Measurements from ENCODE around the gene RNF220.
A peak's percentile ranks its signal among the peaks of the same experiment; 100 is the strongest.
"Not testable (repeated sequence)": the region's sequence is repeated elsewhere in the genome, so short reads cannot be mapped to it uniquely, and the experiment has no call there.

Gene RNF220

GRCh38 chr1:44664730-44665370 is 259.8 kb downstream of the RNF220 start:
- no peak overlapping the region for H3K4me3 ChIP-seq (replicated peaks in 1 of 2; ENCODE audit: low read depth in 2 of 2, low read length in 2 of 2)
- TF ChIP-seq CTCF (IDR thresholded peaks at IDR 0.05; ENCODE audit: low read depth, low read length), result no peak
- DNase-seq (ENCODE audit: low read depth in 2 of 2), result no peak

GRCh38 chr1:44666719-44667118 is 261.7 kb downstream of the RNF220 start:
- DNase-seq (ENCODE audit: low read depth in 2 of 2), result peak in 1 of 2 donors; percentile 21
- H3K4me3 ChIP-seq (replicated peaks in 1 of 2; ENCODE audit: low read depth in 2 of 2, low read length in 2 of 2), result not testable (repeated sequence)

GRCh38 chr1:44670751-44671640 is 265.9 kb downstream of the RNF220 start:
- H3K4me3 ChIP-seq (replicated peaks in 1 of 2; ENCODE audit: low read depth in 2 of 2, low read length in 2 of 2), result no peak overlapping the region
- DNase-seq (ENCODE audit: low read depth in 2 of 2), result no peak
- TF ChIP-seq CTCF (IDR thresholded peaks at IDR 0.05; ENCODE audit: low read depth, low read length), result no peak

GRCh38 chr1:44672254-44672955 is 267.4 kb downstream of the RNF220 start:
- no peak overlapping the region for H3K4me3 ChIP-seq (replicated peaks in 1 of 2; ENCODE audit: low read depth in 2 of 2, low read length in 2 of 2)
- peak in 1 of 2 donors; percentile 58 for DNase-seq (ENCODE audit: low read depth in 2 of 2)
- no peak for TF ChIP-seq CTCF (IDR thresholded peaks at IDR 0.05; ENCODE audit: low read depth, low read length)

GRCh38 chr1:44672961-44673674 is 268.1 kb downstream of the RNF220 start:
- peak overlapping the region; percentile 67 to 83 for H3K4me3 ChIP-seq (replicated peaks in 1 of 2; ENCODE audit: low read depth in 2 of 2, low read length in 2 of 2)
- no peak for DNase-seq (ENCODE audit: low read depth in 2 of 2)
- TF ChIP-seq CTCF (IDR thresholded peaks at IDR 0.05; ENCODE audit: low read depth, low read length), result no peak

GRCh38 chr1:44673675-44674112 is 268.6 kb downstream of the RNF220 start:
- H3K4me3 ChIP-seq (replicated peaks in 1 of 2; ENCODE audit: low read depth in 2 of 2, low read length in 2 of 2), result peak overlapping the region; percentile 67 to 83
- no peak for TF ChIP-seq CTCF (IDR thresholded peaks at IDR 0.05; ENCODE audit: low read depth, low read length)
- no peak for DNase-seq (ENCODE audit: low read depth in 2 of 2)

Measured in cardiac fibroblast (primary cell).